ENCODE results near the gene ROBO4. TPM values are rescaled to one million over a fixed set of nuclear protein-coding genes. Genes with fewer than 3 reads are reported as not detected.

The ROBO4 gene
- total RNA-seq, 3 donors from 2014 or later, result 4.8 to 8.4 (median 7.9) TPM

- ATAC-seq, result no peak
- Histone ChIP-seq H3K9me3 (no peaks in the 10 kb centered on the region), H3K36me3 (ENCODE audit: low read depth) (no peaks in the 10 kb centered on the region), H3K4me3 (no peak overlapping the region), H3K4me1 (ENCODE audit: low read depth) (no peaks in the 10 kb centered on the region)
- intact Hi-C loops (cut with DNase I, micrococcal nuclease), result no loop called here
- no peak for DNase-seq
- TF ChIP-seq, protein P1, sequence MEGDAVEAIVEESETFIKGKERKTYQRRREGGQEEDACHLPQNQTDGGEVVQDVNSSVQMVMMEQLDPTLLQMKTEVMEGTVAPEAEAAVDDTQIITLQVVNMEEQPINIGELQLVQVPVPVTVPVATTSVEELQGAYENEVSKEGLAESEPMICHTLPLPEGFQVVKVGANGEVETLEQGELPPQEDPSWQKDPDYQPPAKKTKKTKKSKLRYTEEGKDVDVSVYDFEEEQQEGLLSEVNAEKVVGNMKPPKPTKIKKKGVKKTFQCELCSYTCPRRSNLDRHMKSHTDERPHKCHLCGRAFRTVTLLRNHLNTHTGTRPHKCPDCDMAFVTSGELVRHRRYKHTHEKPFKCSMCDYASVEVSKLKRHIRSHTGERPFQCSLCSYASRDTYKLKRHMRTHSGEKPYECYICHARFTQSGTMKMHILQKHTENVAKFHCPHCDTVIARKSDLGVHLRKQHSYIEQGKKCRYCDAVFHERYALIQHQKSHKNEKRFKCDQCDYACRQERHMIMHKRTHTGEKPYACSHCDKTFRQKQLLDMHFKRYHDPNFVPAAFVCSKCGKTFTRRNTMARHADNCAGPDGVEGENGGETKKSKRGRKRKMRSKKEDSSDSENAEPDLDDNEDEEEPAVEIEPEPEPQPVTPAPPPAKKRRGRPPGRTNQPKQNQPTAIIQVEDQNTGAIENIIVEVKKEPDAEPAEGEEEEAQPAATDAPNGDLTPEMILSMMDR (IDR thresholded peaks at IDR 0.05), result no peak
Measured at GRCh38 chr11:124943254-124943616, 45.6 kb upstream of the ROBO4 start.

- no peaks in the 10 kb centered on the region for H3K36me3 ChIP-seq (ENCODE audit: low read depth)
- TF ChIP-seq, protein P1 (IDR thresholded peaks at IDR 0.05), result no peak
- DNase-seq (no peak), ATAC-seq (no peak)
- H3K4me1 ChIP-seq (ENCODE audit: low read depth), result no peaks in the 10 kb centered on the region
- H3K9me3 ChIP-seq, result no peaks in the 10 kb centered on the region
- no peak overlapping the region for H3K4me3 ChIP-seq
- intact Hi-C loops (cut with DNase I, micrococcal nuclease), result no loop called here
Measured at GRCh38 chr11:124942466-124943253, 45.0 kb upstream of the ROBO4 start.

GRCh38 chr11:124941703-124942102, 44.0 kb upstream of the ROBO4 start:
- Histone ChIP-seq H3K4me3 (no peak overlapping the region), H3K9me3 (no peaks in the 10 kb centered on the region), H3K36me3 (ENCODE audit: low read depth) (no peaks in the 10 kb centered on the region), H3K4me1 (ENCODE audit: low read depth) (no peaks in the 10 kb centered on the region)
- ATAC-seq (no peak), DNase-seq (no peak)
- TF ChIP-seq, protein P1 (IDR thresholded peaks at IDR 0.05), result no peak
- intact Hi-C loops (cut with DNase I, micrococcal nuclease), result no loop called here

DNA sequence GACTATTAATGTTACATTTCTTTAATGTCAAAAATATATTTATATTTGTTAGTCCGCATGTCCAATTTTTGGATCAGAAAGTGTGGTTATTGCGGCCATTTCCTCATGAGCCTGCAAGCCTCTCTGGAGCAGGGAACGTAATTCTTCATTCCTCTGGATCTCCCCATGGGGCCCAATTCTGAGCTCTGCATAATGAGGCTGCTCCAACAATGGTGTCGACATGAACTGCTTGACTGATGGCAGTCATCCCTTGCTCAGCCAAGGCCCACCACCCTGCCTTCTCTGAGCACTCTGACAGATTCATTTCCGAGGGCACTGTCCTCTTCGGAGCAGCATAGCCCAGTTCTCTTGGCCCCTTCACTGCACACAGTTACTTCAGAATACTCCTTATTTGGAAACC, 41.3 kb upstream of the ROBO4 start:
- DNase-seq (no peak), ATAC-seq (no peak)
- H3K9me3 ChIP-seq, result no peaks in the 10 kb centered on the region
- TF ChIP-seq, protein P1 (IDR thresholded peaks at IDR 0.05), result no peak
- no peak overlapping the region for H3K4me3 ChIP-seq
- intact Hi-C loops (cut with DNase I, micrococcal nuclease), result no loop called here
- H3K36me3 ChIP-seq (ENCODE audit: low read depth), result no peaks in the 10 kb centered on the region
- H3K4me1 ChIP-seq (ENCODE audit: low read depth), result no peaks in the 10 kb centered on the region

- Histone ChIP-seq H3K9me3 (no peaks in the 10 kb centered on the region), H3K4me3 (no peak overlapping the region), H3K4me1 (ENCODE audit: low read depth) (no peaks in the 10 kb centered on the region), H3K36me3 (ENCODE audit: low read depth) (no peaks in the 10 kb centered on the region)
- intact Hi-C loops (cut with DNase I, micrococcal nuclease), result no loop called here
- TF ChIP-seq, protein P1 (IDR thresholded peaks at IDR 0.05), result no peak
- no peak for DNase-seq
- no peak for ATAC-seq
Measured at GRCh38 chr11:124938206-124938765, 40.6 kb upstream of the ROBO4 start.
